Epithelial cell of proximal tubule (primary cell): ENCODE data around the gene DISC1. TPM values are rescaled to one million over a fixed set of nuclear protein-coding genes. Genes with fewer than 3 reads are reported as not detected.

Source experiments
- DNase-seq: peaks from one replicate; pipeline ENCODE4 v3.0.0-alpha.2; 2011; ENCODE audit warnings: low read depth
- H3K4me3 ChIP-seq: 2 replicates; pipeline ENCODE4 v1.5.1; 2011; ENCODE audit warnings: low read depth, mild to moderate bottlenecking, low read length
- CTCF ChIP-seq: conservative IDR thresholded peaks from 2 replicates; pipeline ENCODE4 v1.5.1; 2012; ENCODE audit warnings: low read depth, mild to moderate bottlenecking, low read length
- total RNA-seq: library from RNA; depleted of rRNA; stranded (reverse); fragments of >200 nt; gene quantifications from 2 replicates; pipeline ENCODE4 v1.2.3, GENCODE V29; 2015

Gene DISC1
- total RNA-seq, 1 donor from 2014 or later: 3.1 TPM

GRCh38 chr1:232034556-232034955 lies 408.0 kb downstream of the DISC1 start:
- no peak for DNase-seq
- H3K4me3 ChIP-seq: no peak overlapping the region
- no peak for TF ChIP-seq CTCF

- no peak for DNase-seq
- TF ChIP-seq CTCF: no peak
- H3K4me3 ChIP-seq: no peak overlapping the region
These were observed 409.8 kb downstream of the DISC1 start for GRCh38 chr1:232036181-232036933.

GRCh38 chr1:232037774-232038388 lies 411.3 kb downstream of the DISC1 start:
- TF ChIP-seq CTCF: no peak
- no peak for DNase-seq
- H3K4me3 ChIP-seq: no peak overlapping the region

- DNase-seq: no peak
- no peak for TF ChIP-seq CTCF
- H3K4me3 ChIP-seq: no peak overlapping the region
These were observed 412.4 kb downstream of the DISC1 start for GRCh38 chr1:232038706-232039677.

- no peak overlapping the region for H3K4me3 ChIP-seq
- DNase-seq: no peak
- TF ChIP-seq CTCF: no peak
These were observed 413.7 kb downstream of the DISC1 start for GRCh38 chr1:232040260-232040659.

GRCh38 chr1:232044728-232045127 lies 418.1 kb downstream of the DISC1 start:
- no peak for DNase-seq
- no peak overlapping the region for H3K4me3 ChIP-seq
- no peak for TF ChIP-seq CTCF
